Femur (tissue), 1 donor: ENCODE results near the gene HLA-E.
"Not testable (repeated sequence)": the region's sequence is repeated elsewhere in the genome, so short reads cannot be mapped to it uniquely, and the experiment has no call there.

Experiments
- DNase-seq: peaks from one replicate; pipeline ENCODE4 v3.0.0-alpha.2; 2017

Gene HLA-E

DNA sequence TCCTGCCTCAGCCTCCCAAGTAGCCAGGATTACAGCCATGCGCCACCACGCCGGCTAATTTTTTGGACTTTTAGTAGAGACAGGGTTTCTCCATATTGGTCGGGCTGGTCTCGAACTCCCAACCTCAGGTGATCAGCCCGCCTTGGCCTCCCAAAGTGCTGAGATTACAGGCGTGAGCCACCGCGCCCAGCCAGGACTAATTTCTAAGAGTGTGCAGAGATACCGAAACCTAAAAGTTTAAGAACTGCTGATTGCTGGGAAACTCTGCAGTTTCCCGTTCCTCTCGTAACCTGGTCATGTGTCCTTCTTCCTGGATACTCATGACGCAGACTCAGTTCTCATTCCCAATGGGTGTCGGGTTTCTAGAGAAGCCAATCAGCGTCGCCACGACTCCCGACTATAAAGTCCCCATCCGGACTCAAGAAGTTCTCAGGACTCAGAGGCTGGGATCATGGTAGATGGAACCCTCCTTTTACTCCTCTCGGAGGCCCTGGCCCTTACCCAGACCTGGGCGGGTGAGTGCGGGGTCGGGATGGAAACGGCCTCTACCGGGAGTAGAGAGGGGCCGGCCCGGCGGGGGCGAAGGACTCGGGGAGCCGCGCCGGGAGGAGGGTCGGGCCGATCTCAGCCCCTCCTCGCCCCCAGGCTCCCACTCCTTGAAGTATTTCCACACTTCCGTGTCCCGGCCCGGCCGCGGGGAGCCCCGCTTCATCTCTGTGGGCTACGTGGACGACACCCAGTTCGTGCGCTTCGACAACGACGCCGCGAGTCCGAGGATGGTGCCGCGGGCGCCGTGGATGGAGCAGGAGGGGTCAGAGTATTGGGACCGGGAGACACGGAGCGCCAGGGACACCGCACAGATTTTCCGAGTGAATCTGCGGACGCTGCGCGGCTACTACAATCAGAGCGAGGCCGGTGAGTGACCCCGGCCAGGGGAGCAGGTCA lies at the start of gene HLA-E:
Gene HLA-E, plus strand, starts transcription at position 429 of the 945 bp plus-strand sequence. Its CDS starts 23 bp downstream, at position 452.
- DNase-seq = peak; percentile 98

DNA sequence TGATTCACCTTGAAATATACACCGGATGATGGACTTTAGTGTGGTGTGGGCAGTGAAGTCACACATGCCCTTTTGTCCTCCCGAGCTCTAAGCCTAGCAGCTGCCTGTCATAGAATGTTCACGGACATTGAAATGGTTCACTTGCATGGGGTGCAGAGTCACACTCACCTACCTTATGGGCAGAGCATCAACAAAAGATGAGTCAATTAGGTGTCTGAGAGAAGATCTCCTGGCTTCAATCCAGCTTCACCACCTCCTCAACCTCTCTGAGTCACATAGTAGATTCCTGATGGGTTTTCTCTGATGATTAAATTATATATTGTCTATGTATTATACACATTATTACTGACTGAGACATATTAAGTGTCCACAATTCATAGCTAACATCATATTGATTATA lies 48.1 kb upstream of the HLA-E start:
- no peak for DNase-seq

DNA sequence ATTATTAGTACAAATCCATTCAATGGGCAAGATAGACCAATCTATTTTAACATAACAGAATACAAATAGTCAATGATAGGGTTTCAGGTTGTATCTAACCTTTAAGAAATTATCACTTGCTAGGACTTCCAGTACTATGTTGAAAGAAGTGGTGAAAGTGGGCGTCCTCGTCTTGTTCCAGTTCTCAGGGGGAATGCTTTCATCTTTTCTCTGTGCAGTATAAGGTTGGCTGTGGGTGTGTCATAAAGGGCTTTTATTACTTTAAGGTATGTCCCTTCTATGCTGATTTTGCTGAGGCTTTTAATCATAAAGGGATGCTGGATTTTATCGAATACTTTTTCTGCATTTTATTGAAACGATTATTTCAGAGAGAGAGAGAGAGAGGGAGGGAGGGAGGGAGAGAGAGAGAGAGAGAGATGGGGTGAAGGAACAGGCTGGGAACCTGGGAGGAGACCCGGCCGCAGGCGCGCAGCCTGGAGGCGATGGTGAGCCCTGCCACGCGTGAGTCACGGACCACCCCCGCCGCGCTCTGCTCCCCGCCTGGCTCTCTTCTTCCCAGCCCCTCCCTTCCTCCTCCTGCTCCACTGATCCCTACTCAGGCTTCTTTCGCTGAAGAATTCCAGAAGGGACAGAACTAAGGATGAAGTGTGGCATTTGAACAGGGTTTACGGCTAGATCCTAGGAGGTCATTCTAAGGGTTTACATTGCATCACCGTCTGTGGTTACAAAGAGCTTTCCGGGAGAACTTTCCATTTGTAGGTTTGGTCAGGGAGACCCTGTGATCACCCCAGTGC lies 45.5 kb upstream of the HLA-E start:
- no peak for DNase-seq

DNA sequence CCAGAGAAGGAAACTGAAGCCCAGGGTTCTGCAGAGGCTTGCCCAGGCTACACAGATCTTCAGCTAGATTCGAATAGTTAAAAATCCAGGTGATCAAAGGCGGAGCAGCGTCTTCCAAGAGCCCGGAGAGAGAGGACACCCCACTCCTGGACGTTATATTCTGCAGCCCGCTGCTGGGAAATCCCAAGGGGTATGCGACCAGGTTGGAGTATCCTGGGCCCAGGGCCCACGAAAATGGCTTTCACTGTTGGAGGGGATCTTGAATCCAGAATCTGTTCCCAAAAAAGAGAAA lies 44.9 kb upstream of the HLA-E start:
- no peak for DNase-seq

DNA sequence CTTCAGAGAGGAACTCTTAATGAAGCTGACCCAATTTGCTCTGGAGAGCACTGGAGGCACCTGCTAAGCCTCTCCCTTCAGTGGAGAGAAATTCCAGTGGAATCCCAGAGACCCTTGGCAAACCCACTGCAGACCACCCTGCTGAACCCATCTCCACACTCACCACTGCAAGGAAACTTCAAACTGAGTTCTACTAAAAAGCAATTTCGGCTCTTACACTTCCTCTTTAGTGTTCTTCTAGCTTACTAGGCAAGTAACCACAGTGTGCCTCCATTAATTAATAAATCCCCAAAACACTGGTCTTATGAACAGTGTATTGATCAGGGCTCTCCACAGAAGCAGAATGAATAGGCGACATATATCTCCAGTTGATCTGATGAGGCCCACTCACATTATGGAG lies 43.0 kb upstream of the HLA-E start:
- DNase-seq = no peak

DNA sequence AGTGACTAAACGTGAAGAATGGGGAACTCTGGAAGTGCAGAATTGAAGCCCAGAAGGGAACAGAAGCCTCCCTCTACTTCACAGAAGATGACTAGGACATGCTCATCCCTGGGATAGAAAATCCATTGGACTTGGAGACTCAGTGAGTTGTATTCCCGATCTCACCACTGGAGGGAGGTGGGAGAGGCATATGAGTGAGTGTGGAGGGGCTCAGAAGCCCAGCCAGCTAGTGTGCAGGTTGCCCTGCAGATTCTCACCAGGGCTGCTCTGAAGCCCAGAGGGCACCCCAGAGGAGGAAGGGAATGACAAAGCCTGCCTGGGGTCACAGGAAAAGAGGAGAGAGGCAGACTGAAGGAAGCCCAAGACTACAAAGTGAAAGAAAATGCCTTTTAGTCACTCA lies 42.1 kb upstream of the HLA-E start:
- DNase-seq = no peak

DNA sequence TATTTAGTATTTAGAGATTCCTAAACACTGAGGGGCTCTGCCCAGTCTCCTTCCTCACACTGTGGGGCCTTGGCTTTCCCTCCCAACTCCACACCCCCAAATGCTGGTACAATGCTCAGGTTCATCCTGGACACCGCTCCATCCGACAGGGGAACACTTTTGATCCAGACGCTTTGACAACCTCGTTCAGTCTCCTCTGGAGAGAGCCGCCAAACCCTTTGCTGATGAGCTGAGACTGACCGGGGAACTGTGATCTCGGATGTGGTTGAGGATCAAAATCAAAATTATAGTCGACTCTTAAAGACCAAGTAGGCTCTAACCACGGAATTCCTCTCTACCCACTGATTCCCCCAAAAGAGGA lies 38.8 kb upstream of the HLA-E start:
- no peak for DNase-seq

DNA sequence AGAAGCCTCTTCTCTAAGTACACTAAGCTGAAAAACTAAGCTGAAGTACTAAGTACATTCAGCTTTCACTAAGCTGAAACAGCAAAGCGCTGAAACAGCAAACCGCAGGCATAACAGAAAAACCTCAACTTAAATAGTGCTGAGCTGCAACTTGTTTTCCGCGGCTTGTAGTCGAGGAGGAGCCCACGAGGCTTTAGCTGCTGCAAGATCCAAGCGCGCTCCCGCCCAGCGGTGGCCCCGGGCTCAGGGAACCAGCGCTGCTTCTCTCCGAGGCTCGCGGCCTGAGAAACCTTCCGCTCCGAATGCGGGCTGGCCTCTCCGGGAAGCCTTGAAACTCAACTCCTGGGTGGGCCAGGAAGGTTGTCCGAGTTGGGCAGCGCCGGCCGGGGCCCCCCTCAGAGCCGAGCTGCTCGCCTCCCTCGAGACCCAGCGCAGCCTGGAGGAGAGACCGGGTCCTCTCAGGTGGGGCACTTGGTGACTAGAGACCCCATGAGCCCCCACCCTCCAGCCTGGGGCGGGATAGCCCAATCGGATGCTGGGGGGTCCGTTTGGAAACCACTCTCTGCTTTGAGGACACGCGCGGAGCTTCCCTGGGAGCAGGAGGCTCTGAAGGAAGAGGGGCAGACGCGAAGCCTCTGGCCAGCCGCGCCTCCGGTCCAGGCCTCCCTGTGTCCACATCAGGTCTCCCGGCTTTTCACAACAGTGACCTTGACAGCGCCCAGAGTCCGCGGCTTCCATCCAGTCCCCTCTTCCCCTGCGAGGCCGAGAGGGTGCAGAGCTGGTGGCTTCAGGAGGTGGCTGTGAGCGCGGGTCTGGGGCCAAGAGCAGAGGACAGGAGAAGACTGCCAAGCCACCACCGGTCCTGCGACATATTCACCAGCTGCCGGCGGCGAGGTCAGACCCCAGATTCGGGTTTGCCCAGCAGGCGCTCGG lies 38.1 kb upstream of the HLA-E start:
- peak; percentile 81 for DNase-seq

DNA sequence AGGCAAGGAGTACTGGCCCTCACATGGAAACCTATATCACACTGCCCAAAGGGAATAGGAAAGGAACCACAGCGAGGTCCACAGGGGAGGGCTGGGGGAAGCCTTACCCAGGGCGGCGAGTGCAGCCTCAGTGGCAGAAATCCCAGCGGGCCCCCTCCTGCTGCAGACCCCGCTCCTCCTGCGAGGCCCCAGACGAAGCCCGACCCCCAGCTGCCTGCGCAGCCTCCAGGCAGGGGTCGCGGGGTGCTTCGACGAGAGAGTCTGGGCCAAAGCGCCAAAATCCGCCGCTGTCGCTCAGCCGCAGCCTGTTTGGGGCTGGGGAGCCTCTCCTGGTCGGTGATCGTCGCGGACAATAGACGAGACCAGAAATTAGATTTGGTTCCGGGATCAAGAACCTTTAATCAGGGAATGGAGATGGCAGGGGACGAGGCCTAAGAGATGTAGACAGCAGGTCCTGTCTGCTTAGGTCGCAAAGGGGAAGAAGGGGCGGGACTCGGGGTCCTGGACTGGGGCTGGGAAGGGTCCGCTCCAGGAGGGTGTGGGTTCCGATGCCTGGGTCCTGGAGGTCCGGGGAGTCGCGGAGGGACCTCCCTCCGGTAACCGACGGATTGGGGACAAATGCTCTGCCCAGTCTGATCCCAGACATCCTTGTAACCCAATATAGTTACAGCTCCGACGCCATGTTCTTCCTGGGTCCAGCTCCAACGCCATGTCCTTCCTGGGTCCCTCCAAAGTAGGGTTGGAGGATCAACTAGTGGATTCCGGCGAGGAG lies 36.4 kb upstream of the HLA-E start:
- no peak for DNase-seq

DNA sequence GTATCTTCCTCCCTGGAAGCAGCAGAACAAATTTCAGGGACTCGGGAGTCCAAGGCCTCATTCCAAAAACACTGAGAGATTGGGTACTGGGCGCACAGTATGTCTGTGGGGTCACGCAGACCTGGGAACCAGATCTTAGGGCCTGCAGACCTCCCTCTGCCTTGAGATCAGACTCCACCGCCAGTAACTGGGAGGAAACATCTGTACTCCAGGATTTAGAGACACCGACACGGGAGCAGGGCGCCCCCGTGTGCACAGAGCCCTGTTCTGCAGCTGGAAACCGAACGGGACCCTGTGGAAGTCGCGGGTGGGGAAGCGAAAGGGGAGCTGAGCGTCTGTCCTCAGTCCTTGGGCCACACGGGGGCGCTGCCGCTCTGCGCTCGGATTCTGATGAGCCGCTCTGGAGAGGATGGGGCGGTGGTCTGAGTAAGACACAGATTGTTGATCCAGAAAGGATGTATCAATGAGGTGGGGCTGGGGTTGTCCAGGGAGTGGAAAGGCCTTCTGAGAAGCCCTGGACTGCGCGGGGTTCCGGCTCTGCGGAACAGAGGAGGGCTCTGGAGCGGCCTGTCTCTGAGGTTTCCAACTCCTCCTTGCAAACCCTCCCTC lies 35.7 kb upstream of the HLA-E start:
- DNase-seq = peak; percentile 87

DNA sequence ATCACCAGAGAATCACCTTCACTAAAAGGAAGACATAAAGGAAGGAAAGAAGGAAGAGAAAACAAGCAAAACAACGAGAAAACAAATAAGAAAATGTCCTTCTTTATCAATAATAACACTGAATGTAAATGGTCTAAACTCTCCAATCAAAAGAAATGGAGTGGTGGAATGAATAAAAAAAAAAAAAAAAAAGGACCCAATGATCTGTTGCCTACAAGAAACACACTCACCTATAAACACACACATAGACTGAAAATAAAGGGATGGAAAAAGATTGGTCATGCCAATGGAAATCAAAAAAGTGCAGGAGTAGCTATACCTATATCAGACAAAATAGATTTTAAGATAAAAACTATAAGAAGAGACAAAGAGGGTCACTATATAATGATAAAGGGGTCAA lies 30.2 kb upstream of the HLA-E start:
- no peak for DNase-seq

DNA sequence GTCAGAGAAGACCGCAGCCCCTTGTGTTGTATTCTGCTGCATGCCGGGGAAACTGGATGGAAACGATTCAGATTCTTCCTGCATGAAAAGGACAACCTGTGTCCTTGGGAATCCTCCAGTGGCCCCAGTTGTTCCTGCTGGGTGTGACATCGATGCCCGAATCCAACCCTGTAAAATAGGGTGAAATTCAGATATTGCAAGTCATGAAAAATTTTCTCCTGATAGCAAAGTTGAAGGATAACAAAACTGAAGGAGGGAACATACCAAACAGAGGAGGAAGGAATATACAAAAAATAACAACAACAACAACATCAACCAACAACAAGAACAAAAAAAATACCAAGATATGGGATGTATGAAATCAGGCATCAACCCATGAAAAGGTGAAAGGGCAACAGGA lies 28.3 kb upstream of the HLA-E start:
- no peak for DNase-seq

DNA sequence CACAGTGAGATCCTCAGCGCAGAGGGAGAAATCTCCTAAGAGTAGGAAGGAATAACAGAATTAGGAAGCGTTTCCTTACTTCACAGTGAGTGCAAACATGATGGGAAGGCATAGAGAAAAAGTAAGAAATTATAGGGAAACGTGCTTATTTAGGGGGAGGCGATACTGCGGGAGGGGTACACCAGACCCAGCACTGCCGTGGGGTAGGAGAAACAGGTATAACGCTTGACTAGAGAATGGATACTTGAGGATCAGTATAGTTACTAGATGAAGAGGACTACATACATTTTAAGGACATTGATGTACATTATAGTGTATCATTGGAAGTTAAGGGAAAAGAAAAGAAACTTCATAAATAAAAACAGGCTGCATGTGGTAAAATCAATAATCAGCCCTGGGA lies 26.8 kb upstream of the HLA-E start:
- DNase-seq = no peak

DNA sequence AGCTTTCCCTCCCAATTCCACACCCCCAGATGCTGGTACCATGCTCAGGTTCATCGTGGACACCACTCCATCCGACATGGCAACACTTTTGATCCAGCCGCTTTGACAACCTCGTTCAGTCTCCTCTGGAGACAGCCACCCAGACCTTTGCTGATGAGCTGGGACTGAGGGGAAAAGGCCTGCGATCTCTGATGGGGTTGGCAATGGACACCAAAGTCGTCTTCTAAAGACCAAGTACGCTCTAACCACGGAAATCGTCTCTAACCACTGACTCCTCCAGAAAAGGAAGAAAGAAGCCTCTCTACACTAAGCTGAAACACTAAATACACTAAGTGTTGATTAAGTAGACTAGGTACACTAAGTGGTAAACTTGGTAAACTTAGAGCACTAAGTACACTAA lies 26.1 kb upstream of the HLA-E start:
- DNase-seq = no peak

DNA sequence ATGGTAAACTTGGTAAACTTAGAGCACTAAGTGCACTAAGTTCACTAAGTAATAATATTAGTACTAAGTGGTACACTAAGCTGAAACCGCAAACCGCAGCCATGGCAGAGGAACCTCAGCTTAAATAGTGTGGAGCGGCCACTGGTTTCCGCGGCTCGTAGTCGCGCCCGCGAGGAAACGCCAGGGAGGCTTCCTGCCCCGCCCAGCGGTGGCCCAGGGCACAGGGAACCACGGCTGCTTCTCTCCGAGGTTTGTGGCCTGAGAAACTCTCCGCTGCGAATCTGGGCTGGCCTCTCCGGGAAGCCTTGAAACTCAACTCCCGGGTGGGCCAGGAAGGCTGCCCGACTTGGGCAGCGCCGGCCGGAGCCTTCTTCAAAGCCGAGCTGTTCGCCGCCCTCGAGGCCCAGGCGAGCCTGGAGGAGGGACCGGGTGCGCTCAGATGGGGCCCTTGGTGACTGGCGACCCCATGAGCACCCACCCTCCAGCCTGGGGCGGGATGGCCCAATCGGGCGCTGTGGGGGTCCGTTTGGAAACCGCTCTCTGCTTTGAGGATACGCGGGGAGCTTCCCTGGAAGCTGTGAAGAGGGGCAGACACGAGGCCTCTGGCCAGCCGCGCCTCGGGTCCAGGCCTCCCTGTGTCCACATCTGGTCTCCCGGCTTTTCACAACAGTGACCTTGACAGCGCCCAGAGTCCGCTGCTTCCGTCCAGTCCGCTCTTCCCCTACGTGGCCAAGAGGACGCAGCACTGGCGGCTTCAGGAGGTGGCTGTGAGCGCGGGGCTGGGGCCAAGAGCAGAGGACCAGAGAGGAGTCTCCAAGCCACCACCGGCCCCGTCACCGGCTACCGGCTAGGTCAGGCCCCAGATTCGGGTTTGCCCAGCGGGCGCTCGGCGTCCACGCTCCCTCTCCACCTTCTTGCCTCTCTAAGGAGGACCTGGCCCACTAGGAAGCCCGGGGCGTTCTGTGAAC lies 25.4 kb upstream of the HLA-E start:
- DNase-seq = peak; percentile 72

DNA sequence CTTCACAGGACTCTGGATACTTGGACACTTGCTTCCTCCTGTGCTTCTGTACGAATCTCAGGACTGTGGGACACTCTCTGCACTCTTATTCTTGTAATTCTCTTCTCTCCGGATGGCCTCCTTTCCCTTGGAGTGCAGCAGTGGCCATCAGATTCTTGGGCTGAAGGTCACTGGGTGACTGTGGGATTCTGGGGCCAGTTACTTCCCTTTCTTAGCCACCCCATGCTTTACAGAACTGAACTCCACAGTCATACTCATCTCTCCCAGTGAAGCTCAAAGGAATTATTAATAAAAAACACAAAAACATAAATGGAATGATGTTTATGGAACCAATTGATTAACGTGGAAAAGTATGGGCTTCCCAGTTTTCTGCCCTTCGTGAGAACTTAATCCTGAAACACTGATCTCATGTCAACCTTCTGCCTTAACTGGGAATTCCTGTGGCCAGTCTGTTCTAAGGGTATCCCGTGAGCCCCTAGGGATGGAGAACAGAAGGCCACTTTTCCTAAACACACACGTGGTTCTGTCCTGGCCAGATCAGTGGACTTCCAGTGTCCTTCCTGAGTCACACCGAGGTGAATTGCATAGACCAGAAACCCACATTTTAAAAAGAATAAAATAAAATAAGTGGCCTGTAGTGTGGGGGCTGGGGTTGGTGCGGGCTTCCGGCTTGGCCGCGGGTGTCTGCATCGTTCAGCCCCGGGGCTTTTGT lies 23.6 kb upstream of the HLA-E start:
- DNase-seq = no peak

DNA sequence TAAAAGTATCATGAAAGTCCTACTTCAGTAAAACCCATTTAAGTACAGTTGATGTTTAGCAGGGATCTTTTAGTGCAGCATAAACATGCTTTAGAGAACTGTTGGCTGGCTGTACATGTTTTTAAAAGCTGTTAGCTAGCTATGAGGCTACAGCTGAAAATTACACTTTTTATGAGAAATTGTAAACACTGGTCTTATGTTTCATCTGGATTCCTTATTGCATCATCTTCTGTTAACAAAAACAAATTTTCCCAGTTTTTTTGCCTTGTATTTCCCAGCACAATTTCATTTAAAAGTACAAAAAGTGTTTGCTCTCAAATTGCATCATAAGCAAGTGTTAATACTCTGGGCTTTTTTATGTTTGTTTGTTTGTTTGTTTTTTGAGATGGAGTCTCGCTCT lies 18.3 kb upstream of the HLA-E start:
- no peak for DNase-seq

DNA sequence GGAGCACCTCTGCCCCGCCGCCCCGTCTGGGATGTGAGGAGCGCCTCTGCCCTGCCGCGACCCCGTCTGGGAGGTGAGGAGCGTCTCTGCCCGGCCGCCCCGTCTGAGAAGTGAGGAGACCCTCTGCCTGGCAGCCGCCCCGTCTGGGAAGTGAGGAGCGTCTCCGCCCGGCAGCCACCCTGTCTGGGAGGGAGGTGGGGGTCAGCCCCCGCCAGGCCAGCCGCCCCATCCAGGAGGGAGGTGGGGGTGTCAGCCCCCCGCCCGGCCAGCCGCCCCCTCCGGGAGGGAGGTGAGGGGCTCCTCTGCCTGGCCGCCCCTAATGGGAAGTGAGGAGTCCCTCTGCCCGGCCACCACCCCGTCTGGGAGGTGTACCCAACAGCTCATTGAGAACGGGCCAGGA lies 14.2 kb upstream of the HLA-E start:
- DNase-seq = not testable (repeated sequence)

DNA sequence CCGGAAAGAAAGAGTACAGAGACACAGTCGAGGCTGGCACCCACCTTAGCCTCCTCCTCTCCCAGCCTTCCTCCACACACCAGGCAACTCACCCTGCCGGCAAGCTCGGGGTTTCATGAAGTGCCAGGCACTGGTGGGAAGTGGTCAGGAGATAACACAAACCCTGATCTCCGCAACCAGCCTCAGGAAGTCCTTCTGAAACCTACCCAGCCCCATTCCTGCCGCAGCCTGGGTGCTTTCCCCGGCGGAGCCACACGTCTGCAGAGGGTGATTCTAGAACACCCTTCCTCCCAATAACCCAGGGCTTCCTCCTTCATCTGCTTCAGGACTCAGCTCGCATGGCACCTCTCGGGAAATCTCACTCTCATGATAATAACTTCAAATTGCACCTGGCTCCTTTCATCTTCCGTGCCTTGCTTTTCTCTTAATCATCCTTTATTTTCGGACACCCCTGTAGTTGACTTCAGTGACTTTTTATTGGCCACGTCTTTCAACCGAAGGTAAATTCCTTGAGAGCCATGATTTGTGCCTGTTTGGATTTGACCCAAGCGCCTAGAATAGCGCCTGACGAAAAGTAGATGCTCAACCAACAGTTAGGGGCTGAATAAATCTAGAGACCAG lies 8.7 kb upstream of the HLA-E start:
- DNase-seq = no peak
